ENCODE data around the gene VLDLR. TPM values are rescaled to one million over a fixed set of nuclear protein-coding genes. Genes with fewer than 3 reads are reported as not detected.

Gene VLDLR
- polyA plus RNA-seq, 1 donor (not counting 4 experiments of a cell fraction or from before 2014, with no cell fraction given), result 7.0 TPM

GRCh38 chr9:2602704-2603116, 18.9 kb upstream of the VLDLR start:
- no peak overlapping the region for H3K4me3 ChIP-seq (ENCODE audit: control insufficient read depth in 2 of 3, extremely low read depth in 1 of 3, insufficient read depth in 2 of 3, low read depth in 1 of 3, low read length in 3 of 3)
- no peak for DNase-seq (ENCODE audit: low read depth, low spot score)
- no peak overlapping the region for H3K27ac ChIP-seq (ENCODE audit: control insufficient read depth, insufficient read depth, low read length)
- no peaks in the 10 kb centered on the region for H4K20me1 ChIP-seq (ENCODE audit: control insufficient read depth, extremely low read depth, insufficient read depth, low read length)
- H3K79me2 ChIP-seq (ENCODE audit: control insufficient read depth, insufficient read depth, low read length), result no peaks in the 10 kb centered on the region
- H3K4me2 ChIP-seq (ENCODE audit: control insufficient read depth, extremely low read depth, insufficient read depth, low read depth, low read length), result no peak overlapping the region
- H3K36me3 ChIP-seq (ENCODE audit: control insufficient read depth in 2 of 2, extremely low read depth in 1 of 2, insufficient read depth in 2 of 2, low read length in 2 of 2), result no peaks in the 10 kb centered on the region
- H3K9me3 ChIP-seq (ENCODE audit: control insufficient read depth, low read depth, low read length), result no peaks in the 10 kb centered on the region
- H3K9me1 ChIP-seq (ENCODE audit: control insufficient read depth, extremely low read depth, insufficient read depth, low read length), result no peaks in the 10 kb centered on the region
- TF ChIP-seq CTCF (optimal IDR thresholded peaks at IDR 0.05 in 1 of 3, IDR thresholded peaks at IDR 0.05 in 1 of 3, conservative IDR thresholded peaks at IDR 0.05 in 1 of 3; ENCODE audit: extremely low read depth in 1 of 3, insufficient read depth in 2 of 3, low read length in 3 of 3), result no peak
- no peak for TF ChIP-seq EZH2 (IDR thresholded peaks at IDR 0.05; ENCODE audit: low read length)
- no peak for FAIRE-seq
- H2AFZ ChIP-seq (ENCODE audit: control insufficient read depth, low read length), result no peak overlapping the region
- no peaks in the 10 kb centered on the region for H3K27me3 ChIP-seq (ENCODE audit: control insufficient read depth, extremely low read depth, insufficient read depth, low read length)
- H3K9ac ChIP-seq (ENCODE audit: control insufficient read depth, extremely low read depth, insufficient read depth, low read length), result no peak overlapping the region
- no peaks in the 10 kb centered on the region for H3K4me1 ChIP-seq (ENCODE audit: control insufficient read depth, extremely low read depth, insufficient read depth, low read length)
- dilution Hi-C loops (cut with MboI; ENCODE audit: extremely low pct_ligation_motif_present, low sequenced_read_pairs), result no loop called here

- H3K36me3 ChIP-seq (ENCODE audit: control insufficient read depth in 2 of 2, extremely low read depth in 1 of 2, insufficient read depth in 2 of 2, low read length in 2 of 2), result no peaks in the 10 kb centered on the region
- no peak for TF ChIP-seq CTCF (optimal IDR thresholded peaks at IDR 0.05 in 1 of 3, IDR thresholded peaks at IDR 0.05 in 1 of 3, conservative IDR thresholded peaks at IDR 0.05 in 1 of 3; ENCODE audit: extremely low read depth in 1 of 3, insufficient read depth in 2 of 3, low read length in 3 of 3)
- no peak for TF ChIP-seq EZH2 (IDR thresholded peaks at IDR 0.05; ENCODE audit: low read length)
- no peaks in the 10 kb centered on the region for H3K79me2 ChIP-seq (ENCODE audit: control insufficient read depth, insufficient read depth, low read length)
- no peaks in the 10 kb centered on the region for H3K4me1 ChIP-seq (ENCODE audit: control insufficient read depth, extremely low read depth, insufficient read depth, low read length)
- H4K20me1 ChIP-seq (ENCODE audit: control insufficient read depth, extremely low read depth, insufficient read depth, low read length), result no peaks in the 10 kb centered on the region
- no peak overlapping the region for H2AFZ ChIP-seq (ENCODE audit: control insufficient read depth, low read length)
- no peaks in the 10 kb centered on the region for H3K27me3 ChIP-seq (ENCODE audit: control insufficient read depth, extremely low read depth, insufficient read depth, low read length)
- no peak overlapping the region for H3K4me3 ChIP-seq (ENCODE audit: control insufficient read depth in 2 of 3, extremely low read depth in 1 of 3, insufficient read depth in 2 of 3, low read depth in 1 of 3, low read length in 3 of 3)
- no peaks in the 10 kb centered on the region for H3K9me3 ChIP-seq (ENCODE audit: control insufficient read depth, low read depth, low read length)
- no peak overlapping the region for H3K9ac ChIP-seq (ENCODE audit: control insufficient read depth, extremely low read depth, insufficient read depth, low read length)
- no peak for DNase-seq (ENCODE audit: low read depth, low spot score)
- no peak overlapping the region for H3K4me2 ChIP-seq (ENCODE audit: control insufficient read depth, extremely low read depth, insufficient read depth, low read depth, low read length)
- dilution Hi-C loops (cut with MboI; ENCODE audit: extremely low pct_ligation_motif_present, low sequenced_read_pairs), result no loop called here
- no peaks in the 10 kb centered on the region for H3K9me1 ChIP-seq (ENCODE audit: control insufficient read depth, extremely low read depth, insufficient read depth, low read length)
- FAIRE-seq, result no peak
- H3K27ac ChIP-seq (ENCODE audit: control insufficient read depth, insufficient read depth, low read length), result no peak overlapping the region
These were observed 18.0 kb upstream of the VLDLR start for GRCh38 chr9:2603621-2604020.

Measured in keratinocyte (primary cell).